ENCODE measurements around the gene ADCY4.

- TF ChIP-seq, protein P1, sequence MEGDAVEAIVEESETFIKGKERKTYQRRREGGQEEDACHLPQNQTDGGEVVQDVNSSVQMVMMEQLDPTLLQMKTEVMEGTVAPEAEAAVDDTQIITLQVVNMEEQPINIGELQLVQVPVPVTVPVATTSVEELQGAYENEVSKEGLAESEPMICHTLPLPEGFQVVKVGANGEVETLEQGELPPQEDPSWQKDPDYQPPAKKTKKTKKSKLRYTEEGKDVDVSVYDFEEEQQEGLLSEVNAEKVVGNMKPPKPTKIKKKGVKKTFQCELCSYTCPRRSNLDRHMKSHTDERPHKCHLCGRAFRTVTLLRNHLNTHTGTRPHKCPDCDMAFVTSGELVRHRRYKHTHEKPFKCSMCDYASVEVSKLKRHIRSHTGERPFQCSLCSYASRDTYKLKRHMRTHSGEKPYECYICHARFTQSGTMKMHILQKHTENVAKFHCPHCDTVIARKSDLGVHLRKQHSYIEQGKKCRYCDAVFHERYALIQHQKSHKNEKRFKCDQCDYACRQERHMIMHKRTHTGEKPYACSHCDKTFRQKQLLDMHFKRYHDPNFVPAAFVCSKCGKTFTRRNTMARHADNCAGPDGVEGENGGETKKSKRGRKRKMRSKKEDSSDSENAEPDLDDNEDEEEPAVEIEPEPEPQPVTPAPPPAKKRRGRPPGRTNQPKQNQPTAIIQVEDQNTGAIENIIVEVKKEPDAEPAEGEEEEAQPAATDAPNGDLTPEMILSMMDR (conservative IDR thresholded peaks at IDR 0.05; ENCODE audit: low read length) = peak; percentile 98
- no peak for TF ChIP-seq EZH2phosphoT487 (IDR thresholded peaks at IDR 0.05; ENCODE audit: borderline replicate concordance, low read depth, low read length)
Measured at GRCh38 chr14:24307575-24308341, 27.1 kb downstream of the ADCY4 start, which contains the start of gene CIDEB.
